C4-2B (cell line): ENCODE results near the gene PUDP.

Experiments used
- ZFX ChIP-seq: fragments of 450-650 bp; IDR thresholded peaks from 2 replicates; pipeline ENCODE4 v1.6.1; 2017
- TF ChIP-seq, protein P1 (sequence below): fragments of 450-650 bp; conservative IDR thresholded peaks from 2 replicates; pipeline ENCODE4 v1.5.1; 2017; ENCODE audit warnings: mild to moderate bottlenecking

- TF ChIP-seq, protein P1, sequence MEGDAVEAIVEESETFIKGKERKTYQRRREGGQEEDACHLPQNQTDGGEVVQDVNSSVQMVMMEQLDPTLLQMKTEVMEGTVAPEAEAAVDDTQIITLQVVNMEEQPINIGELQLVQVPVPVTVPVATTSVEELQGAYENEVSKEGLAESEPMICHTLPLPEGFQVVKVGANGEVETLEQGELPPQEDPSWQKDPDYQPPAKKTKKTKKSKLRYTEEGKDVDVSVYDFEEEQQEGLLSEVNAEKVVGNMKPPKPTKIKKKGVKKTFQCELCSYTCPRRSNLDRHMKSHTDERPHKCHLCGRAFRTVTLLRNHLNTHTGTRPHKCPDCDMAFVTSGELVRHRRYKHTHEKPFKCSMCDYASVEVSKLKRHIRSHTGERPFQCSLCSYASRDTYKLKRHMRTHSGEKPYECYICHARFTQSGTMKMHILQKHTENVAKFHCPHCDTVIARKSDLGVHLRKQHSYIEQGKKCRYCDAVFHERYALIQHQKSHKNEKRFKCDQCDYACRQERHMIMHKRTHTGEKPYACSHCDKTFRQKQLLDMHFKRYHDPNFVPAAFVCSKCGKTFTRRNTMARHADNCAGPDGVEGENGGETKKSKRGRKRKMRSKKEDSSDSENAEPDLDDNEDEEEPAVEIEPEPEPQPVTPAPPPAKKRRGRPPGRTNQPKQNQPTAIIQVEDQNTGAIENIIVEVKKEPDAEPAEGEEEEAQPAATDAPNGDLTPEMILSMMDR = no peak
- TF ChIP-seq ZFX = no peak
Observed at GRCh38 chrX:7060444-7060843, 87.5 kb downstream of the PUDP start.
